PFSK-1 (cell line): Measurements from ENCODE around the gene KCNH6.

Experiments
- FOXP2 ChIP-seq: optimal IDR thresholded peaks from 2 replicates; pipeline ENCODE3; 2011; ENCODE audit warnings: borderline replicate concordance, control low read depth, inconsistent platforms; ENCODE audit not compliant: insufficient read depth; ENCODE audit errors: extremely low read length, extremely low read depth
- POLR2AphosphoS5 ChIP-seq: IDR thresholded peaks from 2 replicates; pipeline ENCODE4 v1.6.1; 2012; ENCODE audit warnings: low read depth, mild to moderate bottlenecking, control low read depth, low read length, moderate library complexity
- REST ChIP-seq, 2 experiments: IDR thresholded peaks; 2 replicates each; pipeline versions ENCODE4 v1.6.1 to v1.8.0; 2011 to 2012; ENCODE audit warnings: low read depth in 2 of 2, low read length in 2 of 2, control low read depth in 1 of 2, inconsistent platforms in 1 of 2, mild to moderate bottlenecking in 1 of 2, moderate library complexity in 1 of 2; ENCODE audit not compliant: insufficient read depth in 1 of 2
- SIN3A ChIP-seq: IDR thresholded peaks from 2 replicates; pipeline ENCODE4 v1.6.1; 2012; ENCODE audit warnings: mild to moderate bottlenecking, low read length, moderate library complexity, borderline replicate concordance; ENCODE audit not compliant: insufficient read depth
- TAF1 ChIP-seq: IDR thresholded peaks from 2 replicates; pipeline ENCODE4 v1.6.1; 2012; ENCODE audit warnings: low read length, control low read depth, borderline replicate concordance; ENCODE audit not compliant: insufficient read depth

- TF ChIP-seq TAF1 (no peak), REST (IDR thresholded peaks at IDR 0.05; ENCODE audit: insufficient read depth in 1 of 2, low read depth in 2 of 2, low read length in 2 of 2) (no peak), POLR2AphosphoS5 (no peak), SIN3A (no peak), FOXP2 (no peak)
Observed at GRCh38 chr17:63483038-63483437, 40.1 kb upstream of the KCNH6 start.
